RWPE1 (cell line): ENCODE measurements around the gene MYOM3.

Experiments
- CTCF ChIA-PET: fragments of 350-600 bp; sonication (Branson Sonifier 250); formaldehyde crosslinking; extraction: SDS; loops from one replicate; lab custom pipeline; 2021; lab: Yijun Ruan, JAX
- POLR2A ChIA-PET: fragments of 400-600 bp; formaldehyde crosslinking; extraction: SDS; loops from one replicate; lab custom pipeline; 2020; ENCODE audit warnings: antibody characterized with exemption; ENCODE audit not compliant: low non-redundant PET; lab: Yijun Ruan, JAX
- DNase-seq: peaks from one replicate; pipeline ENCODE4 v3.0.0; 2012; ENCODE audit warnings: low spot score
- H3K27ac ChIP-seq: fragments of 450-650 bp; 2 replicates; pipeline ENCODE4 v1.5.1; 2017
- CTCF ChIP-seq: fragments of 450-650 bp; conservative IDR thresholded peaks from 2 replicates; pipeline ENCODE4 v1.5.1; 2017; ENCODE audit warnings: low read depth, mild to moderate bottlenecking

MYOM3 gene

GRCh38 chr1:24119489-24119858 is 7.5 kb upstream of the MYOM3 start:
- POLR2A ChIA-PET = no interaction called here
- CTCF ChIA-PET = no interaction called here
- peak overlapping the region; percentile 98 for H3K27ac ChIP-seq
- DNase-seq = no peak
- TF ChIP-seq CTCF = no peak

DNA sequence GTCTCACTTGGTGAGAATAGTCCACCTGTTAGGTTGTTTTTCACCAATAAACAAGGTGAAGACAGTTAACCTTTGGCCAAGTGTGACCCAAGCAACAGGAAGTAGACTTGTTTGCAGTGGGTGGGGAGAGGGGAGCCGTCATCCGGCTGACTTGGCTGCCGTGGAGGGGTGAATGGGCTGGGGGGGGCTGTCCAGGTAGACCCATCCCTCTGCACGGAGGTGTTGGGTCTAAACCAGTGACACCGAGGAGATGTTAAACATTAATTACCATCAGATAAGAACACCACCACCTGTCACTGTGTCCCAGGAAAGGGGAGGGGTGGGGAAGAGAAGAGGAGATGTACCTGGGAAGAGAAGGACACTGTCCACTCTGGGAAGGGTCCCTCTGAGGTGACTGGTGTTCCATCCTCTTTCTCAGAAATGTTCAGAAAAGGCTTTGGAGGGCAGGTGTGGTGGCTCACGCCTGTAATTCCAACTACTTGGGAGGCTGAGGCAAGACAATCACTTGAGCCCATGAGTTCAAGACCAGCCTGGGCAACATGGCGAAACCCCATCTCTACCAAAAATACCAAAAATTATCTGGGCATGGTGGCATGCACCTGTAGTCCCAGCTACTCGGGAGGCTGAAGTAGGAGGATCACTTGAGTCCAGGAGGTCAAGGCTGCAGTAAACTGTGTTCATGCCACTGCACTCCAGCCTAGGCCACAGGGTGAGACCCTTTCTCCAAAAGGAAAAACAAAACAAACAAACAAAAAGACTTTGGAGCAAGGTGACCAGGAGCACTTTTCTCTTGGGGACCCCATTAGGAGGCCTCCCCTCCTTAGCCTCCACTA is 6.7 kb upstream of the MYOM3 start:
- H3K27ac ChIP-seq = peak overlapping the region; percentile 98
- DNase-seq = no peak
- TF ChIP-seq CTCF = no peak
- CTCF ChIA-PET = interaction anchor here (0.7 kb wide), 1 partner anchor 273 kb away, joined by 3 read pairs; no protein-coding TSS in a partner anchor
- POLR2A ChIA-PET = interaction anchor here (0.6 kb wide), 1 partner anchor 123 kb away, joined by 4 read pairs; no protein-coding TSS in a partner anchor

DNA sequence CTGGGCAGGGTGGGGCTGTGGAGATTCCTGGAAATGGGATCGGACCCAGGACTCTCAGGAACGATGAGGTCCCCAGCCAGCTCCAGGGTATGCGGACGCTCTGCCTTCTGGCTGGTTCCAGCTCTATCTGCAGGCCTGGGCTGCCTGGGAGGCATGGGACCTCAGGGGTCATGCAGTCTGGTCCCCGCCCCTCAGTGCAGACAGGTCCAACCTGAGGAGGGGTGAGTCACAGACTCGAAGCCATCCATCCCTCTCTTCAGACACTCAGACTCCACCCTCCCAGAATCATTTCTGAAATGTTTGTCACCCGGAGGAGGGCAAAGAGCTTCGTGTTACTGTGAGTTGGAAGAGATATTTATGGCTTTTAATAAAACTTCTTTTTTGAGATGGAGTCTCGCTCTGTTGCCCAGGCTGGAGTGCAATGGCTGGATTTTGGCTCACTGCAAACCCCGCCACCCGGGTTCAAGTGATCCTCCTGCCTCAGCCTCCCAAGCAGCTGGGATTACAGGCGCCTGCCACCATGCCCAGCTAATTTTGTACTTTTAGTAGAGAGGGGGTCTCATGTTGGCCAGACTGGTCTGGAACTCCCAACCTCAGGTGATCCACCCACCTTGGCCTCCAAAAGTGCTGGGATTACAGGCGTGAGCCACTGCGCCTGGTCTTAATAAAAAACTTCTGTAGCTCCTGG is 5.9 kb upstream of the MYOM3 start:
- H3K27ac ChIP-seq = peak overlapping the region; percentile 98
- ChIA-PET CTCF (interaction anchor here (0.7 to 2.1 kb wide), 2 partner anchors 32 to 274 kb away, joined by 3 to 15 read pairs; no protein-coding TSS in a partner anchor), POLR2A (interaction anchor here (0.6 kb wide), 1 partner anchor 123 kb away, joined by 4 read pairs; no protein-coding TSS in a partner anchor)
- no peak for TF ChIP-seq CTCF
- DNase-seq = peak; percentile 89

DNA sequence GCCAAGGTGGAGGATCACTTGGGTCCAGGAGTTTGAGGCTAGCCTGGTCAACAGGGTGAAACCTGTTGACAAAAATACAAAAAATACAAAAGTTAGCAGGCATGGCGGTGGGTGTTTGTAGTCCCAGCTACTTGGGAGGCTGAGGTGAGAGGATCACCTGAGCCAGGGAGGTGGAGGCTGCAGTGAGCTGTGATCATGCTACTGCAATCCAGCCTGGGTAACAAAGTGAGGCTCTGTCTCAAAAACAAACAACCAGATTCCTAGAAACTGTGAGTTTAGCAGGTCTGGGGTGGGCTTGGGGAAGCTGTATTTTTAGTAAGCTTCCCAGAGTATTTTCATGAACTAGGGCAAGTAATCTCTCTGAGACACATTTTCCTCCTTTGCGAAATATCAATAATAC is 5.2 kb upstream of the MYOM3 start:
- H3K27ac ChIP-seq = peak overlapping the region; percentile 98
- TF ChIP-seq CTCF = no peak
- ChIA-PET POLR2A (no interaction called here), CTCF (interaction anchor here (2.1 kb wide), 1 partner anchor 33 kb away, joined by 15 read pairs; no protein-coding TSS in a partner anchor)
- DNase-seq = no peak

DNA sequence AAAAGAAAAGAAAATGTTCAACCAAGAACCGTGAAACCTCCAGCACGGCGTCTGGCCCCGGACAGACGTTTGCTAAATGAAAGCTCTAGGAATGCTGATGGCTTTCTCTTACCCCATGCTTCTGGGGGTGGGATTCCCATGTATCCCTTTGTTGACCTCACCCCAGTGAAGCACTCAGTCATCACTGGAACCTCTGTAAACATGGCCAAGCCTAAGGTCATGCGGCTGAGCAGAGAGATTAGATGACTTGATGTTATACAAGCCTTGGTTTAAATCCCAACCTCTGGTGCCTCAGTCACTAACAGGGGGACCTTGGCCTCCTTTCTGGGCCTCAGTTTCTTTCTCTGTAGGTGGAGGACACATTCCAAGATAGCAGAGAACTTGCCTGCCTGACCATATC is 2.8 kb upstream of the MYOM3 start:
- ChIA-PET CTCF (no interaction called here), POLR2A (no interaction called here)
- H3K27ac ChIP-seq = no peak overlapping the region
- DNase-seq = no peak
- no peak for TF ChIP-seq CTCF

DNA sequence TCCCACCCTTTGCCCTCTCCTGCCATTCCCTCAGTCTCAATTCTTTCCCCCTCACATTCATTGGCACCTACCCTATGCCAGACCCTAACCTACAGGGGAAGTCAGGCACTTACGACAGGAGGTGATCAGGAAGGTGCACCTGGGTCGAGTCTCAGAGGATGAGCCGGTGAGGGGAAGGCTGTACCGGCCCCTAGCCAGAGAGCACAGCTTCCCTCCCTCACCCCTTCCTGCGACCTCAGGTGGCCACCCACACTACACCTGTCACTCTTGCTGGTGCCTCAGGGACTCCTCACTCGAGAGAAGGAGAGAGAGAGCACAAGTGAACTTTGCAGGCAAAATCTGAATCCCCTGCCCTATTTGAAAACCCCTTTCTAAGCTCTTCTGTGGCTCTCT is 1.7 kb upstream of the MYOM3 start:
- POLR2A ChIA-PET = no interaction called here
- H3K27ac ChIP-seq = no peak overlapping the region
- CTCF ChIA-PET = interaction anchor here (0.5 kb wide), 1 partner anchor 43 kb away, joined by 6 read pairs; no protein-coding TSS in a partner anchor
- DNase-seq = no peak
- TF ChIP-seq CTCF = no peak
